ENCODE results near the gene MELTF.

MELTF gene

DNA sequence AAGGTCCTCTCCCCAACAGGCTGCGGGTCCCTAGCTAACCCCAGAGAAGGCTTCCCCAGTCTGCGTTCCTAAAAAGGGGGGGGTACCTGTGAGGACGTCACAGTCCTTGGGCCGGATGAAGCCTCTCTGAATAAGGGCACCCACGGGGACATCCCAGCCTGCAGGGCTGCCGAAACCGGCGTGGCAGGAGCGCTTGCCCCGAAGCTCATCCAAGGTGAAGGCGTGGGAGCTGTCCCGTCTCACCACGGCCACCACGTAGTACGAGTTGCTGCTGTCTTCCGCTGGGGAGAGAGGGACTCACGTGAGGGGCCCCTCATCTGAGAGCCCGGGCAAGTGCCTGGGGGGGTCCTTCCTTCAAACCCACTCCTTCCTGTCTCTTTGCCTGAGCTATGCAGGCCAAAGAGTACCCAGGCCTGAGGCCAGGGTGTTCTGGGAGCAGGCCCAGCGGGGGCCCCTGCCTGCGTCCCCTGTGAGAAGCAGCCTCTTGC, 20.0 kb downstream of the MELTF start:
- no peak for DNase-seq (ENCODE audit: low read depth)
- TF ChIP-seq, protein P1, sequence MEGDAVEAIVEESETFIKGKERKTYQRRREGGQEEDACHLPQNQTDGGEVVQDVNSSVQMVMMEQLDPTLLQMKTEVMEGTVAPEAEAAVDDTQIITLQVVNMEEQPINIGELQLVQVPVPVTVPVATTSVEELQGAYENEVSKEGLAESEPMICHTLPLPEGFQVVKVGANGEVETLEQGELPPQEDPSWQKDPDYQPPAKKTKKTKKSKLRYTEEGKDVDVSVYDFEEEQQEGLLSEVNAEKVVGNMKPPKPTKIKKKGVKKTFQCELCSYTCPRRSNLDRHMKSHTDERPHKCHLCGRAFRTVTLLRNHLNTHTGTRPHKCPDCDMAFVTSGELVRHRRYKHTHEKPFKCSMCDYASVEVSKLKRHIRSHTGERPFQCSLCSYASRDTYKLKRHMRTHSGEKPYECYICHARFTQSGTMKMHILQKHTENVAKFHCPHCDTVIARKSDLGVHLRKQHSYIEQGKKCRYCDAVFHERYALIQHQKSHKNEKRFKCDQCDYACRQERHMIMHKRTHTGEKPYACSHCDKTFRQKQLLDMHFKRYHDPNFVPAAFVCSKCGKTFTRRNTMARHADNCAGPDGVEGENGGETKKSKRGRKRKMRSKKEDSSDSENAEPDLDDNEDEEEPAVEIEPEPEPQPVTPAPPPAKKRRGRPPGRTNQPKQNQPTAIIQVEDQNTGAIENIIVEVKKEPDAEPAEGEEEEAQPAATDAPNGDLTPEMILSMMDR (IDR thresholded peaks at IDR 0.05; ENCODE audit: insufficient read depth, low read depth, low read length, missing control alignments) = no peak
- no peak overlapping the region for H3K4me3 ChIP-seq (ENCODE audit: low read depth, low read length)

DNA sequence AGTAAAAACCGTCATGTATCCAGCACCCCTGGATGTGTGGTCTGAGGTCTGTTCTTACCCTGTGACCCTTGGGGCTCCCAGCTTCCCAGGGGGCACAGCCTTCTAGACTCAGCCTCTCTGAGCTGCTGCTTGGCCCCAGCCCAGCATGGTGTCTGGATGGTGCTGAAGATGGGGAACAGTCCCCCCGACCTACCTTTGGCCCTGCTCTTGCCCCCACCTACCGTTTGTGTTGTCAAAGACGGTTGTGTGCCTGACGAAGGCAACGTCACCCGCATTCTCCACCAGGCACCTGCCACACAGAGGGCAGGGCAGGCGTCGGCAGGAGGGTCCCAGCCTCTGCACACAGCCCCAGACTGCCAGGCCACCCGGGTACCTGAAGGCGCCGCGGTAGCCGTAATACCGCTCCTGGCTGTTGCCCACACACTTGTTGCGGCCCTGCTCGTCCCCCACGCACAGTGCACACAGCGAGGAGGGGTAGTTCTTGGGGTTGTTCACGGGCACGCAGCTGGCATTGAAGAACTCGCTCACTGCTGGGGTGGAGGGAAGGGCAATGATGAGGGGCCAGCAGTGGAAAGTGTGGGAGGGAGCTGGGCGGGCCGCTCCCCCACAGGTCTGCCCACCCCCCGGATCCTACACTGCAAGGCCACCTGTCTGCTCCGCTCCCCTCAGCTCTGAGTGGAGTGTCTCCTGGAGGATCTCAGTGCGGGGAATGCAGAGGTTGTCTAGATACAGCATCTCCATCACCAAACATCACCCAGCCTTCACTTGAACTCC, 21.0 kb downstream of the MELTF start:
- TF ChIP-seq, protein P1 (IDR thresholded peaks at IDR 0.05; ENCODE audit: insufficient read depth, low read depth, low read length, missing control alignments) = no peak
- DNase-seq (ENCODE audit: low read depth) = no peak
- no peak overlapping the region for H3K4me3 ChIP-seq (ENCODE audit: low read depth, low read length)

DNA sequence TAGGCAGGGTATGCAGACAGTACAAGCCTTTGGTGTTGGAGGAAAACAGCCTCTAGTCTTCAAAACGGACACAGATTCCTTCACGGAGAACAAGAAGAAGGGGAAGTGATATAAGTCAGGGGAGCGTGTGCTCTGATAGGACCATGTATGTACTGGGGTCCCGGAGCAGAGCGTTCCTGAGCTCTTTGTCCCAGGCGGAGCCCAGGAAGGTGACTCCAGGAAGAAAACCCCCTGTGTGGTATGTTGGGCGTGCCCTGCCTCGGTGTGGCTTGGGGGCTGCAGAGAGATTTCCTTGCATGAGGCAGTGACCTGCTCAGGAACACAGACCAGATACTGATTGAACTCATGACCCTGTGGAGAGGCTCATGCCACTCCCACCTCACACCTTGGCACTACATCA, 21.7 kb downstream of the MELTF start:
- TF ChIP-seq, protein P1 (IDR thresholded peaks at IDR 0.05; ENCODE audit: insufficient read depth, low read depth, low read length, missing control alignments) = no peak
- no peak overlapping the region for H3K4me3 ChIP-seq (ENCODE audit: low read depth, low read length)
- no peak for DNase-seq (ENCODE audit: low read depth)

DNA sequence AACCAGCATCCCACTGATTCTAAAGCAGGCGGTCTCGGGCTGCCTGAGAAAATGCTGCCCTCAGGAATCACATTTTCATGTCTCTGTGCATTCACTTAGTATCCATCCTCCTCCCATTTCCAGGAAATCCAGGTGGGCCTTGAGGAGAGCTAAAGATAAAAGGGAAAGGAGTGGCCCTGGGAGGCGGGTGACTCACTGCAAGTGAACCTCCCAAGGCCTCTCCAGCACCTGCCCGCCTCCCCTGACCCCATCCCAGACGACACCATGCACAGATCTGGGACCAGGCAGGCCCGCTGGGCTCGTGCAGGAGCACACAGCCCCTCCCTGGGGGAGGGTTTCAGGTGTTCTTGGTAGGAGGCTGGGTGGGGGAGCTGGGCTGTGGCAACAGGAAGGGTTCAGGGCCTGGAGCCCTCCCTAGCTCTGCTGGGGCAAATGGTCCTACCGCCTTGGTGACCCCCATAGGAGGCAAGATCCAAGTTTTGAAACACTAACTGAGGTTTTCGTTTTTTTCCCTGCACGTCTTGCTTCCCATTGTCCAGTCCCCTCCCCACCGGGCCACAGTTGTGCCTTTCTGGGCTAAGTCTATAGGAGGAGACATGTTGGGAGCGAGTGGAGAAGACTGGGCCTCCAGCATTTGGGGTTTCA, 22.2 kb downstream of the MELTF start:
- TF ChIP-seq, protein P1 (IDR thresholded peaks at IDR 0.05; ENCODE audit: insufficient read depth, low read depth, low read length, missing control alignments) = no peak
- no peak for DNase-seq (ENCODE audit: low read depth)
- no peak overlapping the region for H3K4me3 ChIP-seq (ENCODE audit: low read depth, low read length)

DNA sequence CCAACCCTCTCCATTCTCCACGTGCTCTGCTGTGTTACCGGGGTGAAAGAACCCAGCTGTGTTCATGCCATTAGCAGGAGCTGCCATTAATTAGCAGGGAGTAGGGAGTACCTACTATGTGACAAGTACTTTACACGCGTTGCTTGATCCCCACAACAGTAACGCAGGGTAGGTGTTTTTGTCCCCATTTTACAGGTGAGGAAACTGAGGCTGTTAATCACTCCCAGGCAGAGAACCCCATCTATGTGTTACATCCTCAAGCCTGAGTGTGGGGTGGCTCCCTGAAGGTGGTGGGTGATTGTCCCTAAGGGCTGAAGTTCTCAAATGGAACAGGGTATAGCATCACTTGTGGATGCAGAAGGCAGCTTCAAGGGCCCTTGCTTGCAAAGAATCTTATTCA, 22.8 kb downstream of the MELTF start:
- no peak for DNase-seq (ENCODE audit: low read depth)
- TF ChIP-seq, protein P1 (IDR thresholded peaks at IDR 0.05; ENCODE audit: insufficient read depth, low read depth, low read length, missing control alignments) = no peak
- H3K4me3 ChIP-seq (ENCODE audit: low read depth, low read length) = no peak overlapping the region

DNA sequence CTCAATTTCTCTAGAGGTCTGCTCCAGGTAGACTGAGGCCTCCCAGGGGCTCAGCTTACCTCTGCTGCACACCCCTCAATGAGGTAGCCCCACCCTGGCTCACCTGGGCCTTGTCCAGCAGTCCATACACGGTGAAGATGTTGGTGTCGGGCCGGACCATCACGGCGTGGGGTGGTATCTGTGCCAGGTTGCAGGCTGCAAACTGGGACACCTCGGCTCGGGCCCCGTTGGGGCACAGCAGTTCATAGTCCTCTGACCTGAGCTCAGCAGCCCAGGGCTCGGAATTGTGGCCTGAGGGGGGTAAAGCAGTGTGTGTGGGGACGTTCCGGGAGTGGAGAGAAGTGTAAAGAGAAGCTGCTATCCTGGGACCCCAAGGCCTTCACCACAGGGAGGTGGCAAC, 23.2 kb downstream of the MELTF start:
- no peak for DNase-seq (ENCODE audit: low read depth)
- H3K4me3 ChIP-seq (ENCODE audit: low read depth, low read length) = no peak overlapping the region
- TF ChIP-seq, protein P1 (IDR thresholded peaks at IDR 0.05; ENCODE audit: insufficient read depth, low read depth, low read length, missing control alignments) = no peak
